ENCODE data around the gene EFNA1. TPM values are rescaled to one million over a fixed set of nuclear protein-coding genes. Genes with fewer than 3 reads are reported as not detected.

EFNA1 gene, protein sequence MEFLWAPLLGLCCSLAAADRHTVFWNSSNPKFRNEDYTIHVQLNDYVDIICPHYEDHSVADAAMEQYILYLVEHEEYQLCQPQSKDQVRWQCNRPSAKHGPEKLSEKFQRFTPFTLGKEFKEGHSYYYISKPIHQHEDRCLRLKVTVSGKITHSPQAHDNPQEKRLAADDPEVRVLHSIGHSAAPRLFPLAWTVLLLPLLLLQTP
- polyA plus RNA-seq = 10 to 100 TPM; 30.3 to 56.9 (median 32.9) TPM

- 0% methylated on average over 53 to 76 of the region's 76 CpGs for WGBS, 3 donors
- no peak within 1 kb of the TSS for H3K27ac ChIP-seq (ENCODE audit: low read depth, low read length)
These were observed at the start of gene EFNA1 for GRCh38 chr1:155127105-155127966. Gene EFNA1 (plus strand): TSS chr1:155127876. CDS start chr1:155127978, 102 bp downstream.

GRCh38 chr1:155078469-155079209 is 49.0 kb upstream of the EFNA1 start, which contains the start of gene EFNA3:
Gene EFNA3 (plus strand): TSS chr1:155078837. CDS start chr1:155078942, 105 bp downstream.
- 1% methylated on average over 33 to 59 of the region's 59 CpGs for WGBS, 3 donors
- H3K27ac ChIP-seq (ENCODE audit: low read depth, low read length) = no peak within 1 kb of the TSS

- WGBS, 3 donors = 4 to 11% (median 5%) methylated on average over 10 of the region's 10 CpGs
- no peak overlapping the region for H3K27ac ChIP-seq (ENCODE audit: low read depth, low read length)
These were observed 48.5 kb upstream of the EFNA1 start for GRCh38 chr1:155079210-155079486.

- no peak overlapping the region for H3K27ac ChIP-seq (ENCODE audit: low read depth, low read length)
- 1 to 3% (median 1%) methylated on average over 60 to 67 of the region's 67 CpGs for WGBS, 3 donors
These were observed 48.0 kb upstream of the EFNA1 start for GRCh38 chr1:155079487-155080311.

GRCh38 chr1:155080312-155081228 is 47.1 kb upstream of the EFNA1 start:
- no peak overlapping the region for H3K27ac ChIP-seq (ENCODE audit: low read depth, low read length)
- WGBS, 3 donors = 0 to 2% (median 2%) methylated on average over 46 to 71 of the region's 71 CpGs

DNA sequence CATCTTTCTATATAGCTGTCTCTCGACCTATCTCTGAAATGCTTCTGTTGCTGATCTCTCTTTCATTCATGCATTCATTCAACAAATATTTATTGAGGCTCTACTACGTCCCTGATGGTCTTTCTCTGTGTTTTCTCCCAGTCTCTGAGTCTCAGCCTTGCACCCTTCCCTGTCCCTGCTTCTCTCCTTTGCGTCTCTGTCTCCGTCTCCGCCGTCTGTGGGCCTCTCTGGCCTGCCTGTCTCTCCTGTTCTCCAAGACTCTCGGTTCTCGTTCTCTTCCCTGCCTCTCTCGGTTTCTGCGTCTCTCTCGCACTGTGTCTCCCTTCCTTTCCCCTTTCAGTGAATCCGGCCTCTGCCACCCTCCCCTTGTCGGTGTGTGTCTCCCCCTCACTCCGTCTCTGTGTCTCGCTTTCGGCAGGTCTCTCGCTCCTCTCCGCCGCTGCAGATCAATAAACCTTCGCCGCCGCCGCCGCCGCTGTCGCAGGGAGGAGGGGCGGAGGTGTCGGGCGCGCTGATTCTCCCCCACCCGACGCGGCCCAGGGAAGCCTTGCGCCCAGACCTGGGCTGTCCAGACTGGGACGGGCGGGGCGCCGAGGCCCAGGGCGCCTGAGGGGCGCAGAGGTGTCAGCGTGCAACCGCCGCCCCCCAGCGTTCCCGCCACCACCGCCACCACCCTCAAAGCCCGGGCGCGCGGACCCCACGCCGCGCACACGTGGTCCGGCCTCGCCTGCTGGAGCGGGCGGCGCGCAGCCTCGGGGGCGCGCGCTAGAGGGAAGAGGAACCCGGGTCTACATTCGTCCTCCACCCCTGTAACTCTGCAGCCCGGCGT is 46.0 kb upstream of the EFNA1 start:
- 3 to 4% (median 3%) methylated on average over 48 to 68 of the region's 68 CpGs for WGBS, 3 donors
- H3K27ac ChIP-seq (ENCODE audit: low read depth, low read length) = no peak overlapping the region

DNA sequence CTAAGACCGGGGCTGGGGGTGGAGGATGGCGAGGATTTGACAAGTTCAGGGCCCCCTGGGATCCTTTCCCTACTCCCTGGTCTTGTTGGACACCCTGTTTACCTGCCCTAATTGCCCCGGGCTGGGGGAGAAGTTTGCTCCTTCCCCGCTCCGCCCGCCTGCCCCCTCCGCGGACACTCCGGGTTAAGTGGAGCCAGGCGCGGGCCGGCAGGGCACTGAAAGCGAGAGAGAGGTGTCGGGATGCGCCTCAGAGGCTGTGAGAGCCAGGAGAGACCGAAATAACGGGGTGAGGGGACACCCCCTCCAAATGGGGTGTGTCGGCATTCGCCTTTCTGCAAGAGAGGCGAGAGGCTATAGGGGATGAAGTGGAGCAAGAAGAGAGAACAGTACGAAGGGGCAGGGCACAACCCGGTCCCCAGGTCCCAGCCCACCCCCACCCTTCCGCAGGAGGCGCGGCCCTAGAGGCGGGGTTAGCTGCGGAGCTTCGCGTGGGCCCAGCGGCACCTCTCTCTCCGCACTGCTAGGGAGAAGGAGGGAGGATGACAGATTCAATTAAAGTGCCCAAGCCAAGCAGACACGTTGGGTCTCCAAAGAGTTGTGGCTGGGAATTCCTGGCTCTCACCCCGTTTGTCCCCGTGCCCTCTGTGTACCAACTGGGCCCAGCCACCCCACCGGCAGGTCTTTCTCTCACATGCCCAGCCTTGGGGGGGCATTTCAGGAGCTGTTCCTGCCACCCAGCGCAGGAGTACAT is 45.2 kb upstream of the EFNA1 start:
- 5 to 12% (median 8%) methylated on average over 32 to 36 of the region's 36 CpGs for WGBS, 3 donors
- H3K27ac ChIP-seq (ENCODE audit: low read depth, low read length) = no peak overlapping the region

DNA sequence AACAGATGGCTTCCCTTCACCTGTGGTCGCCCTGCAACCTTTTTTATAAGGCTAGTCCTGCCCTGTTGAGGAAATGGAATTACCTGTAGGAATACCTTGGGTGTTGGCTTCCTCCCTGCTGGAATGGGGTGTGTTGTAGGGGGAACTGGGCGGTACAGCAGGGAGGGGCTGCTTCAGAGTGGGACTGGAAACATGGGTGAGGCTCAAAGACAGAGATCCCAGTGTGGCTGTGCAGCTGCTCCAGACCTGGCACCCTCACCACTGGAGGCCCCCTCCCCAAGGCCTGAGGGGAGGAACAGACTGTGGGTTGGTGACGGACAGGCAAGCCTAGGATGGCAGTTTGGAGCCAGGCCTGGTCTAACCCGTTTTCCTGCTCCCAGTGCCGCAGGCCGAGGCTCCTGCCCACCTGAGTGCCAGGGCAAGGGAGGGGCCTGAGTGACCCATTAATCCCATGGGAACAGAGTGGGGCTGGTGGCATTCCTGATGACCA is 44.6 kb upstream of the EFNA1 start:
- WGBS, 3 donors = 57 to 74% (median 65%) methylated on average over 6 of the region's 6 CpGs
- no peak overlapping the region for H3K27ac ChIP-seq (ENCODE audit: low read depth, low read length)

DNA sequence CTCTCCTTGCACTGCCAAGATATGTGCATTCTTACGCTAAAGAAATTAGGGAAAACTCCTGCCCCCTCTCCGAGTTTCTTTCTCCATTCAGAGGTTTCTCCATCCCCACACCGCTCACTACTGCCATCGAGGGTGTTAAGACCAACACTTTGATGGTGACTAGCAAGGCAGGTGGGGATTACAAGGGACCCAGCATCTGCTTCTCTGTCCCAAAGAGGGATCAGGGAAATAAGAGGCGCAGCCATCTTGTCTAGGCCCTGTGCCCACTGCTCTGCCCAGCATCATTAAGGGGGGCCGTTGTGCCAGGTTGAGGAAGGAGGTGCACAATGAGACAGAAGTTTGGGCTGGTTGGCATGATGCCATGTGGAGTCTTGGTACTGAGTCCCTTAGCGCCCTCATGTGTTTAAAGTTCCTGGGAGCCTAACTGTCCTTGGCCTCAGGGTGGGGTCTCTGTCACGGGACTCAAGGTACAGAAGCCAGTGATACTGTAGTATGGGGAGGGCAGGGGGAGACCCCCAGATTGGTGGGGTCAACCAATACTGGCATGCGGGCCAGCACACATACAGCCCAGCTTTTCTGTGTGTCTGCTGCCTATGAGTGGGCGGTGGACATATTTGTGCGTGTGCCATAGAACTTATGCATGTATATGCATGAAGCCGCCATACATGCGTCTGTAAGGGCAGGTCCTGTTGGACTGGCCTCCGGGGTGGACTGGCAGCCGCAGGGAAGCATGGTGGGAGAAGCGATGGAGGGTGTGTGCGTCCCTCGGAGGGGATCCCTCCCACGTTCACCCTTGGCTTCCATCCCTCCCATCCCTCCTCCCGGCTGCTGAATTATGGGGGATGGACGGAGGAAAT is 43.6 kb upstream of the EFNA1 start:
- H3K27ac ChIP-seq (ENCODE audit: low read depth, low read length) = no peak overlapping the region
- WGBS, 3 donors = 26 to 29% (median 28%) methylated on average over 21 of the region's 21 CpGs

DNA sequence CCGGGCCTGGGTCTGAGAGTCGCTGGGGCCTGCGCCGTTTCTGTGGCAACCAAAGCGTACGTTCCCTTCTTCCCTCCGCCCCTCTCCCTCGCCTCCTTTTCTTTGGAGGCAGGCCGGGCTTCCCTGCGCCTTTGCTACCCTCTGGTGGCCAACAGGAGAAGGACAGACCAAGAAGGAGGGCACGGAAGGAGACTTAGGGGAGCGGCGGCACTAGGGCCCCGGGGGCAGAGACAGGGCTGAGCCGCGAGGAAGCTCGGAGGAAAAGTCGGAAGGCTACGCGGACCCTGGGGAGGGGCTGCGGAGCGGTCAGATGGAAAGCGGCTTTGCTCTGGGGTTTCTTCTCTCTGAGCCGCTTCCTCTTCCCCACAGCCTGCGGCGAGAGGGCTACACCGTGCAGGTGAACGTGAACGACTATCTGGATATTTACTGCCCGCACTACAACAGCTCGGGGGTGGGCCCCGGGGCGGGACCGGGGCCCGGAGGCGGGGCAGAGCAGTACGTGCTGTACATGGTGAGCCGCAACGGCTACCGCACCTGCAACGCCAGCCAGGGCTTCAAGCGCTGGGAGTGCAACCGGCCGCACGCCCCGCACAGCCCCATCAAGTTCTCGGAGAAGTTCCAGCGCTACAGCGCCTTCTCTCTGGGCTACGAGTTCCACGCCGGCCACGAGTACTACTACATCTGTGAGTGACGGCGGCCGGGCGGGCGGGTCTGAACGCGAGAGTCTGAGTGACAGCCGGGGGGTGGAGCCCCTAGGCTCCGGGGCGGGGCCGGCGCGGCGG is 42.8 kb upstream of the EFNA1 start:
- 0 to 1% (median 0%) methylated on average over 64 to 67 of the region's 67 CpGs for WGBS, 3 donors
- H3K27ac ChIP-seq (ENCODE audit: low read depth, low read length) = no peak overlapping the region

GRCh38 chr1:155085504-155086127 is 42.1 kb upstream of the EFNA1 start:
- WGBS, 3 donors = 1 to 3% (median 1%) methylated on average over 31 to 32 of the region's 32 CpGs

GRCh38 chr1:155086128-155086741 is 41.4 kb upstream of the EFNA1 start:
- WGBS, 3 donors = 12 to 19% (median 16%) methylated on average over 14 to 24 of the region's 24 CpGs
- no peak overlapping the region for H3K27ac ChIP-seq (ENCODE audit: low read depth, low read length)

More at GRCh38 chr1:155085504-155086127, 42.1 kb upstream of the EFNA1 start:
- H3K27ac ChIP-seq (ENCODE audit: low read depth, low read length) = no peak overlapping the region

DNA sequence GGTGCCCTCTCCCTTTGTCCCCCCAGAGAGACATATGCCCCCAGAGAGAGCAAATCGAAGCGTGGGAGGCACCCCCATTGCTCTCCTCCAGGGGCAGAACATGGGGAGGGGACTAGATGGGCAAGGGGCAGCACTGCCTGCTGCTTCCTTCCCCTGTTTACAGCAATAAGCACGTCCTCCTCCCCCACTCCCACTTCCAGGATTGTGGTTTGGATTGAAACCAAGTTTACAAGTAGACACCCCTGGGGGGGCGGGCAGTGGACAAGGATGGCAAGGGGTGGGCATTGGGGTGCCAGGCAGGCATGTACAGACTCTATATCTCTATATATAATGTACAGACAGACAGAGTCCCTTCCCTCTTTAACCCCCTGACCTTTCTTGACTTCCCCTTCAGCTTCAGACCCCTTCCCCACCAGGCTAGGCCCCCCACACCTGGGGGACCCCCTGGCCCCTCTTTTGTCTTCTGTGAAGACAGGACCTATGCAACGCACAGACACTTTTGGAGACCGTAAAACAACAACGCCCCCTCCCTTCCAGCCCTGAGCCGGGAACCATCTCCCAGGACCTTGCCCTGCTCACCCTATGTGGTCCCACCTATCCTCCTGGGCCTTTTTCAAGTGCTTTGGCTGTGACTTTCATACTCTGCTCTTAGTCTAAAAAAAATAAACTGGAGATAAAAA is 40.7 kb upstream of the EFNA1 start:
- H3K27ac ChIP-seq (ENCODE audit: low read depth, low read length) = no peak overlapping the region
- WGBS, 3 donors = 56 to 83% (median 59%) methylated on average over 8 of the region's 8 CpGs
